ENCODE data around the gene ZNF892. TPM values are rescaled to one million over a fixed set of nuclear protein-coding genes. Genes with fewer than 3 reads are reported as not detected.
A peak's percentile ranks its signal among the peaks of the same experiment; 100 is the strongest.

ZNF892 gene
- total and polyA plus RNA-seq, 2 of the 13 experiments (the other 11 are each of a cell fraction or from before 2014, with no cell fraction given) = not detected

GRCh38 chr2:95207111-95207961, at the start of gene ZNF892 (continued):
- no peak for TF ChIP-seq BCL3 (CRISPR knock-in tag; IDR thresholded peaks at IDR 0.05)
- TF ChIP-seq GABPA (IDR thresholded peaks at IDR 0.05; ENCODE audit: low read depth, low read length) = no peak
- peak; percentile 54; the same call in 1 of the 2 replicates for TF ChIP-seq GABPA (CRISPR knock-in tag; IDR thresholded peaks at IDR 0.05; ENCODE audit: low read depth)
- TF ChIP-seq MTF2 (CRISPR knock-in tag; IDR thresholded peaks at IDR 0.05; ENCODE audit: borderline replicate concordance) = peak; percentile 56; the same call in 1 of the 2 replicates
- no peak for TF ChIP-seq CSRNP2 (CRISPR knock-in tag; conservative IDR thresholded peaks at IDR 0.05; ENCODE audit: low read depth)
- peak; percentile 68; the same call in 1 of the 2 replicates for TF ChIP-seq MTERF4 (CRISPR knock-in tag; IDR thresholded peaks at IDR 0.05)
- TF ChIP-seq TEAD3 (CRISPR knock-in tag; optimal IDR thresholded peaks at IDR 0.05; ENCODE audit: borderline replicate concordance) = no peak
- TF ChIP-seq ZNF558 (CRISPR knock-in tag; IDR thresholded peaks at IDR 0.05; ENCODE audit: borderline replicate concordance) = peak; percentile 28; the same call in 1 of the 2 replicates
- TF ChIP-seq SATB2 (CRISPR knock-in tag; IDR thresholded peaks at IDR 0.05) = no peak
- TF ChIP-seq ARNT2 (CRISPR knock-in tag; IDR thresholded peaks at IDR 0.05; ENCODE audit: low read depth) = no peak
- TF ChIP-seq PHF21A (CRISPR knock-in tag; IDR thresholded peaks at IDR 0.05) = 0 out of 2 replicates have a peak, but pooled peaks have one; percentile 32
- no peak; the same call in 1 of the 2 replicates for TF ChIP-seq ZNF256 (CRISPR knock-in tag; conservative IDR thresholded peaks at IDR 0.05)
- no peak for TF ChIP-seq KDM5A (IDR thresholded peaks at IDR 0.05; ENCODE audit: borderline replicate concordance, low read length)
- TF ChIP-seq RBM22 (optimal IDR thresholded peaks at IDR 0.05; ENCODE audit: low read length) = no peak
- peak; percentile 49; the same call in 1 of the 2 replicates for TF ChIP-seq CCDC6 (CRISPR knock-in tag; IDR thresholded peaks at IDR 0.05)
- TF ChIP-seq SAP130 (CRISPR knock-in tag; IDR thresholded peaks at IDR 0.05; ENCODE audit: low read depth) = 0 out of 2 replicates have a peak, but pooled peaks have one; percentile 36
- no peak for TF ChIP-seq ZBTB42 (CRISPR knock-in tag; IDR thresholded peaks at IDR 0.05)
- TF ChIP-seq NONO (IDR thresholded peaks at IDR 0.05) = no peak
- TF ChIP-seq NONO (CRISPR knock-in tag; conservative IDR thresholded peaks at IDR 0.05) = peak; percentile 34; the same call in 1 of the 2 replicates
- no peak for TF ChIP-seq ZSCAN22 (CRISPR knock-in tag; IDR thresholded peaks at IDR 0.05)
- TF ChIP-seq ZNF143 (CRISPR knock-in tag; IDR thresholded peaks at IDR 0.05) = peak; percentile 93
- peak; percentile 73 for TF ChIP-seq ZNF574 (CRISPR knock-in tag; IDR thresholded peaks at IDR 0.05)
- TF ChIP-seq FOXJ3 (CRISPR knock-in tag; IDR thresholded peaks at IDR 0.05; ENCODE audit: borderline replicate concordance) = no peak
